K562 (cell line): Measurements from ENCODE around the gene MRPS10. TPM values are rescaled to one million over a fixed set of nuclear protein-coding genes. Genes with fewer than 3 reads are reported as not detected.

Source experiments
- CBFA2T3 ChIP-seq: fragments of 450-650 bp; IDR thresholded peaks from 2 replicates; pipeline ENCODE4 v1.6.1; 2017
- CBX3 ChIP-seq, 2 experiments: IDR thresholded peaks; 1 replicate in 1 of 2; 2 replicates in 1 of 2; pipeline ENCODE4 v1.6.1; 2012; ENCODE audit warnings: inconsistent platforms in 2 of 2, low read length in 2 of 2, borderline replicate concordance in 1 of 2, control low read depth in 1 of 2
- CC2D1A ChIP-seq: fragments of 450-650 bp; IDR thresholded peaks from 2 replicates; pipeline ENCODE4 v1.6.1; 2017; ENCODE audit warnings: mild to moderate bottlenecking
- HMGN3 ChIP-seq: IDR thresholded peaks from 2 replicates; pipeline ENCODE4 v1.6.1; 2011; ENCODE audit warnings: borderline replicate concordance, low read depth, mild to moderate bottlenecking, mixed read lengths, low read length; ENCODE audit not compliant: insufficient read length; ENCODE audit errors: extremely low read depth
- JUNB ChIP-seq: fragments of 450-650 bp; formaldehyde crosslinking; conservative IDR thresholded peaks from 2 replicates; pipeline ENCODE4 v1.4.0; 2020; ENCODE audit warnings: mild to moderate bottlenecking
- NCOA6 ChIP-seq: fragments of 450-650 bp; IDR thresholded peaks from 2 replicates; pipeline ENCODE4 v1.6.1; 2017; ENCODE audit warnings: mild to moderate bottlenecking
- NFXL1 ChIP-seq: fragments of 450-650 bp; formaldehyde crosslinking; IDR thresholded peaks from 2 replicates; pipeline ENCODE4 v1.4.0; 2021; ENCODE audit warnings: mild to moderate bottlenecking
- PCBP1 ChIP-seq: fragments of 200-400 bp; formaldehyde crosslinking; IDR thresholded peaks from 2 replicates; pipeline ENCODE4 v1.6.1; 2018; ENCODE audit warnings: mild to moderate bottlenecking, low read depth, low read length; ENCODE audit not compliant: poor library complexity, severe bottlenecking
- RBFOX2 ChIP-seq: fragments of 200-400 bp; formaldehyde crosslinking; IDR thresholded peaks from 2 replicates; pipeline ENCODE4 v1.6.1; 2017; ENCODE audit warnings: low read depth, mild to moderate bottlenecking, low read length, moderate library complexity
- ZNF41 ChIP-seq: fragments of 250-450 bp; sonication (Bioruptor Pico); conservative IDR thresholded peaks from 2 replicates; pipeline ENCODE4 v1.4.0; 2020; ENCODE audit warnings: mild to moderate bottlenecking
- polyA plus RNA-seq, 8 experiments: library from polyadenylated mRNA; depleted of rRNA in 4 of 8; stranded (reverse) in 5 of 8; unstranded in 3 of 8; fragments of >200 nt; fragmentation: Nextera tagmentation in 2 of 8; fragmentation: Illumina TruSeq in 1 of 8; extraction: Ambion mirVana in 2 of 8; extraction: Trizol in 1 of 8; gene quantifications; 2 replicates each; pipeline versions ENCODE4 v1.2.1 to v1.2.3, GENCODE V29; 2011 to 2014; ENCODE audit warnings: inconsistent platforms in 1 of 8, missing spikeins in 1 of 8
- total RNA-seq, 7 experiments: library from RNA; depleted of rRNA in 6 of 7; stranded (reverse); fragments of >200 nt in 6 of 7; fragmentation: Illumina TruSeq in 2 of 7; extraction: Trizol in 2 of 7; gene quantifications; 2 replicates each; pipeline versions ENCODE4 v1.2.1 to v1.2.3, GENCODE V29; 2011 to 2021; ENCODE audit warnings: low replicate concordance in 1 of 7
- TF ChIP-seq, protein P1 (sequence below): fragments of 250-450 bp; sonication (Bioruptor Pico); IDR thresholded peaks from 2 replicates; pipeline ENCODE4 v1.4.0; 2020; ENCODE audit warnings: mild to moderate bottlenecking, moderate library complexity
- TF ChIP-seq, protein P2 (sequence below): fragments of 200-800 bp; sonication (Bioruptor generic); IDR thresholded peaks from 2 replicates; pipeline ENCODE4 v1.6.1; 2016; ENCODE audit warnings: missing genetic modification characterization, missing compliant biosample characterization
- TF ChIP-seq, protein P3 (sequence below): fragments of 250-450 bp; sonication (Bioruptor Pico); IDR thresholded peaks from 2 replicates; pipeline ENCODE4 v1.8.0; 2022; ENCODE audit warnings: moderate library complexity, mild to moderate bottlenecking, inconsistent platforms
- TF ChIP-seq, protein P4 (sequence below), 2 experiments: fragments of 450-650 bp; conservative IDR thresholded peaks; 2 replicates each; pipeline ENCODE4 v1.6.1; 2017; ENCODE audit warnings: mild to moderate bottlenecking in 2 of 2, moderate library complexity in 2 of 2
- TF ChIP-seq, protein P5 (sequence below): fragments of 250-450 bp; sonication (Bioruptor Pico); IDR thresholded peaks from 2 replicates; pipeline ENCODE4 v1.4.0; 2020

Gene MRPS10
- total and polyA plus RNA-seq, 9 of the 15 experiments (the other 6 are each of a cell fraction or from before 2014, with no cell fraction given), result 48.6 to 166 (median 93.7) TPM

DNA sequence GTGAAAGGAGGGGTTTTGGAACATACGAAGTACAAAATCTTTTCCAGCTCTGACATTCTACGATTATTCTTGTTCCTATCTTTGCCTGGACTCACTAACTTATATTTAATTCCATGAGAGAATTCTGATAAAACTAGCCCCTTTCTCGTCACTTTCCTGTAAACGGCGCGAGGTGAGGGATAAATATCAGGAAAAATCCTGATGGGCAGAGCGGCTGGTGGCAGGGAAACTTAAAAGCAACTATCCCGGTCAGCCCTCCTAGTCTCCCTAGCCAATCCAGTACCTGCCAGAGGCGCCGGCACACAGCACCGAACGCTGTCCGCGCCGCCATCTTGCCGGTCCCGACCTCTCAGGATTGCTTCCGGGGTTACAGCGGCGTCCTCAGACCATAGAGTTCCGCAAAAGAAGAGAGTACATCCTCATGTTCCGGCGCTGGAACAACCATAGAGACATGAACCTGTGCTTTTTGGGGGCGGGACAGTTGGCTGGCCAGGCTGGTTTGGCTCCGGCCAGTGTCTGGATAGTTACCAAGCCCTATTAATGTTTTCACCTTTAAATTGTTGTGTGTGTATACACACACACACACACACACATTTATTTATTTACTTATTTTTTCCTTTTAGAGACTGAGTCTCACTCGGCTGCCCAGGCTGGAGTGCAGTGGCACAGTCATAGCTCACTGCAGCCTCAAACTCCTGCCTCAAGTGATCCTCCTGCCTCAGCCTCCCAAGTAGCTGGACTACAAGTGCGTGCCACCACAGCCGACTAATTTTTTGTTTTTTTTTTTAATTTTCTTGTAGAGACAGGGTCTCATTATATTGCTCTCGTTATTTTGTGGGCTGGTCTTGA is at the start of gene MRPS10 (continued):
- TF ChIP-seq, protein P1, sequence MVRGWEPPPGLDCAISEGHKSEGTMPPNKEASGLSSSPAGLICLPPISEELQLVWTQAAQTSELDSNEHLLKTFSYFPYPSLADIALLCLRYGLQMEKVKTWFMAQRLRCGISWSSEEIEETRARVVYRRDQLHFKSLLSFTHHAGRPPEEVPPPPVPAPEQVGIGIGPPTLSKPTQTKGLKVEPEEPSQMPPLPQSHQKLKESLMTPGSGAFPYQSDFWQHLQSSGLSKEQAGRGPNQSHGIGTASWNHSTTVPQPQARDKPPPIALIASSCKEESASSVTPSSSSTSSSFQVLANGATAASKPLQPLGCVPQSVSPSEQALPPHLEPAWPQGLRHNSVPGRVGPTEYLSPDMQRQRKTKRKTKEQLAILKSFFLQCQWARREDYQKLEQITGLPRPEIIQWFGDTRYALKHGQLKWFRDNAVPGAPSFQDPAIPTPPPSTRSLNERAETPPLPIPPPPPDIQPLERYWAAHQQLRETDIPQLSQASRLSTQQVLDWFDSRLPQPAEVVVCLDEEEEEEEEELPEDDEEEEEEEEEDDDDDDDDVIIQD (CRISPR knock-in tag), result 0 out of 2 replicates have a peak, but pooled peaks have one; percentile 18
- TF ChIP-seq CBX3 (IDR thresholded peaks at IDR 0.05; ENCODE audit: borderline replicate concordance in 1 of 2, low read length in 2 of 2) (peak in 1 of 2 experiments; percentile 63; a peak in 1 of 3 replicates), CBFA2T3 (no peak), JUNB (no peak), NFXL1 (CRISPR knock-in tag) (no peak; the same call in 1 of the 2 replicates), CC2D1A (0 out of 2 replicates have a peak, but pooled peaks have one; percentile 32), NCOA6 (no peak), PCBP1 (no peak), RBFOX2 (peak; percentile 90), HMGN3 (peak; percentile 41), ZNF41 (CRISPR knock-in tag) (no peak)
- TF ChIP-seq, protein P2, sequence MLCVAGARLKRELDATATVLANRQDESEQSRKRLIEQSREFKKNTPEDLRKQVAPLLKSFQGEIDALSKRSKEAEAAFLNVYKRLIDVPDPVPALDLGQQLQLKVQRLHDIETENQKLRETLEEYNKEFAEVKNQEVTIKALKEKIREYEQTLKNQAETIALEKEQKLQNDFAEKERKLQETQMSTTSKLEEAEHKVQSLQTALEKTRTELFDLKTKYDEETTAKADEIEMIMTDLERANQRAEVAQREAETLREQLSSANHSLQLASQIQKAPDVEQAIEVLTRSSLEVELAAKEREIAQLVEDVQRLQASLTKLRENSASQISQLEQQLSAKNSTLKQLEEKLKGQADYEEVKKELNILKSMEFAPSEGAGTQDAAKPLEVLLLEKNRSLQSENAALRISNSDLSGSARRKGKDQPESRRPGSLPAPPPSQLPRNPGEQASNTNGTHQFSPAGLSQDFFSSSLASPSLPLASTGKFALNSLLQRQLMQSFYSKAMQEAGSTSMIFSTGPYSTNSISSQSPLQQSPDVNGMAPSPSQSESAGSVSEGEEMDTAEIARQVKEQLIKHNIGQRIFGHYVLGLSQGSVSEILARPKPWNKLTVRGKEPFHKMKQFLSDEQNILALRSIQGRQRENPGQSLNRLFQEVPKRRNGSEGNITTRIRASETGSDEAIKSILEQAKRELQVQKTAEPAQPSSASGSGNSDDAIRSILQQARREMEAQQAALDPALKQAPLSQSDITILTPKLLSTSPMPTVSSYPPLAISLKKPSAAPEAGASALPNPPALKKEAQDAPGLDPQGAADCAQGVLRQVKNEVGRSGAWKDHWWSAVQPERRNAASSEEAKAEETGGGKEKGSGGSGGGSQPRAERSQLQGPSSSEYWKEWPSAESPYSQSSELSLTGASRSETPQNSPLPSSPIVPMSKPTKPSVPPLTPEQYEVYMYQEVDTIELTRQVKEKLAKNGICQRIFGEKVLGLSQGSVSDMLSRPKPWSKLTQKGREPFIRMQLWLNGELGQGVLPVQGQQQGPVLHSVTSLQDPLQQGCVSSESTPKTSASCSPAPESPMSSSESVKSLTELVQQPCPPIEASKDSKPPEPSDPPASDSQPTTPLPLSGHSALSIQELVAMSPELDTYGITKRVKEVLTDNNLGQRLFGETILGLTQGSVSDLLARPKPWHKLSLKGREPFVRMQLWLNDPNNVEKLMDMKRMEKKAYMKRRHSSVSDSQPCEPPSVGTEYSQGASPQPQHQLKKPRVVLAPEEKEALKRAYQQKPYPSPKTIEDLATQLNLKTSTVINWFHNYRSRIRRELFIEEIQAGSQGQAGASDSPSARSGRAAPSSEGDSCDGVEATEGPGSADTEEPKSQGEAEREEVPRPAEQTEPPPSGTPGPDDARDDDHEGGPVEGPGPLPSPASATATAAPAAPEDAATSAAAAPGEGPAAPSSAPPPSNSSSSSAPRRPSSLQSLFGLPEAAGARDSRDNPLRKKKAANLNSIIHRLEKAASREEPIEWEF (CRISPR knock-in tag), result no peak
- TF ChIP-seq, protein P3, sequence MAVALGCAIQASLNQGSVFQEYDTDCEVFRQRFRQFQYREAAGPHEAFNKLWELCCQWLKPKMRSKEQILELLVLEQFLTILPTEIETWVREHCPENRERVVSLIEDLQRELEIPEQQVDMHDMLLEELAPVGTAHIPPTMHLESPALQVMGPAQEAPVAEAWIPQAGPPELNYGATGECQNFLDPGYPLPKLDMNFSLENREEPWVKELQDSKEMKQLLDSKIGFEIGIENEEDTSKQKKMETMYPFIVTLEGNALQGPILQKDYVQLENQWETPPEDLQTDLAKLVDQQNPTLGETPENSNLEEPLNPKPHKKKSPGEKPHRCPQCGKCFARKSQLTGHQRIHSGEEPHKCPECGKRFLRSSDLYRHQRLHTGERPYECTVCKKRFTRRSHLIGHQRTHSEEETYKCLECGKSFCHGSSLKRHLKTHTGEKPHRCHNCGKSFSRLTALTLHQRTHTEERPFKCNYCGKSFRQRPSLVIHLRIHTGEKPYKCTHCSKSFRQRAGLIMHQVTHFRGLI (CRISPR knock-in tag), result no peak
- TF ChIP-seq, protein P4, sequence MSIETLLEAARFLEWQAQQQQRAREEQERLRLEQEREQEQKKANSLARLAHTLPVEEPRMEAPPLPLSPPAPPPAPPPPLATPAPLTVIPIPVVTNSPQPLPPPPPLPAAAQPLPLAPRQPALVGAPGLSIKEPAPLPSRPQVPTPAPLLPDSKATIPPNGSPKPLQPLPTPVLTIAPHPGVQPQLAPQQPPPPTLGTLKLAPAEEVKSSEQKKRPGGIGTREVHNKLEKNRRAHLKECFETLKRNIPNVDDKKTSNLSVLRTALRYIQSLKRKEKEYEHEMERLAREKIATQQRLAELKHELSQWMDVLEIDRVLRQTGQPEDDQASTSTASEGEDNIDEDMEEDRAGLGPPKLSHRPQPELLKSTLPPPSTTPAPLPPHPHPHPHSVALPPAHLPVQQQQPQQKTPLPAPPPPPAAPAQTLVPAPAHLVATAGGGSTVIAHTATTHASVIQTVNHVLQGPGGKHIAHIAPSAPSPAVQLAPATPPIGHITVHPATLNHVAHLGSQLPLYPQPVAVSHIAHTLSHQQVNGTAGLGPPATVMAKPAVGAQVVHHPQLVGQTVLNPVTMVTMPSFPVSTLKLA (conservative IDR thresholded peaks at IDR 0.05), result peak; percentile 54 to 86; a peak in 2 of 4 replicates
- TF ChIP-seq, protein P5, sequence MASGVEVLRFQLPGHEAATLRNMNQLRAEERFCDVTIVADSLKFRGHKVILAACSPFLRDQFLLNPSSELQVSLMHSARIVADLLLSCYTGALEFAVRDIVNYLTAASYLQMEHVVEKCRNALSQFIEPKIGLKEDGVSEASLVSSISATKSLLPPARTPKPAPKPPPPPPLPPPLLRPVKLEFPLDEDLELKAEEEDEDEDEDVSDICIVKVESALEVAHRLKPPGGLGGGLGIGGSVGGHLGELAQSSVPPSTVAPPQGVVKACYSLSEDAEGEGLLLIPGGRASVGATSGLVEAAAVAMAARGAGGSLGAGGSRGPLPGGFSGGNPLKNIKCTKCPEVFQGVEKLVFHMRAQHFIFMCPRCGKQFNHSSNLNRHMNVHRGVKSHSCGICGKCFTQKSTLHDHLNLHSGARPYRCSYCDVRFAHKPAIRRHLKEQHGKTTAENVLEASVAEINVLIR (CRISPR knock-in tag), result peak; percentile 58; the same call in 1 of the 2 replicates
